ENCODE data around the gene HDAC10. TPM values are rescaled to one million over a fixed set of nuclear protein-coding genes. Genes with fewer than 3 reads are reported as not detected.

The HDAC10 gene
- total and polyA plus RNA-seq, 3 experiments from 2014 or later, result 7.5 to 44.7 (median 42.5) TPM

- CTCF ChIA-PET, result interaction anchor here (1.0 to 1.1 kb wide), 2 partner anchors 9 to 250 kb away, joined by 3 read pairs; no protein-coding TSS in a partner anchor
- POLR2A ChIA-PET, result no interaction called here
Observed at GRCh38 chr22:50219800-50220602, 31.1 kb downstream of the HDAC10 start.

GRCh38 chr22:50218996-50219727, 31.9 kb downstream of the HDAC10 start:
- Histone ChIP-seq H3K4me3 (ENCODE audit: low read length) (no peak overlapping the region), H3K27me3 (ENCODE audit: insufficient read depth, low read length, poor library complexity, severe bottlenecking) (no peaks in the 10 kb centered on the region), H3K9me3 (ENCODE audit: low read length) (no peaks in the 10 kb centered on the region), H3K27ac (ENCODE audit: low read depth, low read length) (no peak overlapping the region), H3K36me3 (ENCODE audit: insufficient read depth, low read length) (peaks cover 37% of the 10 kb centered on the region), H3K4me1 (ENCODE audit: insufficient read depth, low read length) (no peaks in the 10 kb centered on the region)
- ChIA-PET CTCF (interaction anchor here (1.0 kb wide), 1 partner anchor 8 kb away, joined by 3 read pairs; no protein-coding TSS in a partner anchor), POLR2A (no interaction called here)
- Mint-ChIP-seq H3K27me3 (peaks cover 0 to 2% of the 10 kb centered on the region in 2 donors), H3K36me3 (peaks cover 2 to 90% (median 3%) of the 10 kb centered on the region in 3 donors), H3K4me1 (peaks cover 3 to 5% (median 5%) of the 10 kb centered on the region in 3 donors), H3K9me3 (no peaks in the 10 kb centered on the region), H3K4me3 (no peak overlapping the region), H3K27ac (peak overlapping the region in 1 of 8 donors; percentile 71)
- no peak for DNase-seq

More at GRCh38 chr22:50219800-50220602, 31.1 kb downstream of the HDAC10 start:
- H3K27me3 ChIP-seq (ENCODE audit: insufficient read depth, low read length, poor library complexity, severe bottlenecking), result no peaks in the 10 kb centered on the region
- peaks cover 3 to 91% (median 4%) of the 10 kb centered on the region in 3 donors for H3K36me3 Mint-ChIP-seq
- peaks cover 0 to 1% (median under 1%) of the 10 kb centered on the region in 3 donors for H3K4me1 Mint-ChIP-seq
- no peak overlapping the region for H3K4me3 ChIP-seq (ENCODE audit: low read length)
- peaks cover 34% of the 10 kb centered on the region for H3K36me3 ChIP-seq (ENCODE audit: insufficient read depth, low read length)
- H3K9me3 Mint-ChIP-seq, result no peaks in the 10 kb centered on the region
- H3K9me3 ChIP-seq (ENCODE audit: low read length), result no peaks in the 10 kb centered on the region
- no peak overlapping the region for H3K27ac Mint-ChIP-seq
- H3K27ac ChIP-seq (ENCODE audit: low read depth, low read length), result no peak overlapping the region
- H3K4me1 ChIP-seq (ENCODE audit: insufficient read depth, low read length), result no peaks in the 10 kb centered on the region
- H3K4me3 Mint-ChIP-seq, result no peak overlapping the region
- DNase-seq, result no peak
- no peaks in the 10 kb centered on the region for H3K27me3 Mint-ChIP-seq

- H3K36me3 Mint-ChIP-seq, result peaks cover 2 to 90% (median 3%) of the 10 kb centered on the region in 3 donors
Observed at GRCh38 chr22:50218153-50218995, 32.7 kb downstream of the HDAC10 start.

GRCh38 chr22:50217543-50218152, 33.4 kb downstream of the HDAC10 start:
- H3K4me1 ChIP-seq (ENCODE audit: insufficient read depth, low read length), result no peaks in the 10 kb centered on the region
- H3K4me3 Mint-ChIP-seq, result no peak overlapping the region
- H3K4me1 Mint-ChIP-seq, result peaks cover 7 to 19% (median 17%) of the 10 kb centered on the region in 3 donors
- no peaks in the 10 kb centered on the region for H3K27me3 ChIP-seq (ENCODE audit: insufficient read depth, low read length, poor library complexity, severe bottlenecking)
- no peaks in the 10 kb centered on the region for H3K9me3 Mint-ChIP-seq
- no peak for DNase-seq
- peaks cover under 1 to 90% (median 2%) of the 10 kb centered on the region in 3 donors for H3K36me3 Mint-ChIP-seq
- H3K9me3 ChIP-seq (ENCODE audit: low read length), result no peaks in the 10 kb centered on the region
- H3K27me3 Mint-ChIP-seq, result peaks cover 0 to 2% of the 10 kb centered on the region in 2 donors
- H3K27ac ChIP-seq (ENCODE audit: low read depth, low read length), result no peak overlapping the region
- peaks cover 34% of the 10 kb centered on the region for H3K36me3 ChIP-seq (ENCODE audit: insufficient read depth, low read length)
- CTCF ChIA-PET, result no interaction called here
- peak overlapping the region in 1 of 8 donors; percentile 29 for H3K27ac Mint-ChIP-seq
- no peak overlapping the region for H3K4me3 ChIP-seq (ENCODE audit: low read length)
- POLR2A ChIA-PET, result no interaction called here

More at GRCh38 chr22:50218153-50218995, 32.7 kb downstream of the HDAC10 start:
- H3K27ac ChIP-seq (ENCODE audit: low read depth, low read length), result no peak overlapping the region
- H3K36me3 ChIP-seq (ENCODE audit: insufficient read depth, low read length), result peaks cover 33% of the 10 kb centered on the region
- ChIA-PET POLR2A (no interaction called here), CTCF (interaction anchor here (1.0 kb wide), 1 partner anchor 8 kb away, joined by 3 read pairs; no protein-coding TSS in a partner anchor)
- Mint-ChIP-seq H3K4me1 (peaks cover 5 to 12% (median 11%) of the 10 kb centered on the region in 3 donors), H3K27ac (no peak overlapping the region), H3K4me3 (peak overlapping the region in 1 of 7 donors; percentile 44), H3K9me3 (no peaks in the 10 kb centered on the region), H3K27me3 (peaks cover 0 to 2% of the 10 kb centered on the region in 2 donors)
- no peaks in the 10 kb centered on the region for H3K4me1 ChIP-seq (ENCODE audit: insufficient read depth, low read length)
- H3K4me3 ChIP-seq (ENCODE audit: low read length), result no peak overlapping the region
- no peaks in the 10 kb centered on the region for H3K9me3 ChIP-seq (ENCODE audit: low read length)
- DNase-seq, result no peak
- no peaks in the 10 kb centered on the region for H3K27me3 ChIP-seq (ENCODE audit: insufficient read depth, low read length, poor library complexity, severe bottlenecking)

GRCh38 chr22:50216684-50217520, 34.2 kb downstream of the HDAC10 start:
- H3K36me3 Mint-ChIP-seq, result peaks cover 0 to 90% (median 2%) of the 10 kb centered on the region in 3 donors
- no peaks in the 10 kb centered on the region for H3K9me3 Mint-ChIP-seq
- Histone ChIP-seq H3K9me3 (ENCODE audit: low read length) (no peaks in the 10 kb centered on the region), H3K27ac (ENCODE audit: low read depth, low read length) (no peak overlapping the region), H3K4me3 (ENCODE audit: low read length) (no peak overlapping the region), H3K27me3 (ENCODE audit: insufficient read depth, low read length, poor library complexity, severe bottlenecking) (no peaks in the 10 kb centered on the region), H3K36me3 (ENCODE audit: insufficient read depth, low read length) (peaks cover 34% of the 10 kb centered on the region), H3K4me1 (ENCODE audit: insufficient read depth, low read length) (no peaks in the 10 kb centered on the region)
- H3K27me3 Mint-ChIP-seq, result peaks cover 0 to 2% of the 10 kb centered on the region in 2 donors
- no peak for DNase-seq
- H3K4me1 Mint-ChIP-seq, result peaks cover 8 to 25% (median 25%) of the 10 kb centered on the region in 3 donors
- POLR2A ChIA-PET, result no interaction called here
- H3K4me3 Mint-ChIP-seq, result no peak overlapping the region
- no peak overlapping the region for H3K27ac Mint-ChIP-seq
- CTCF ChIA-PET, result no interaction called here

- no peaks in the 10 kb centered on the region for H3K9me3 Mint-ChIP-seq
Observed at GRCh38 chr22:50216055-50216683, 34.9 kb downstream of the HDAC10 start.

More at GRCh38 chr22:50216055-50216683, 34.9 kb downstream of the HDAC10 start:
- Histone ChIP-seq H3K4me1 (ENCODE audit: insufficient read depth, low read length) (no peaks in the 10 kb centered on the region), H3K36me3 (ENCODE audit: insufficient read depth, low read length) (peaks cover 29% of the 10 kb centered on the region), H3K4me3 (ENCODE audit: low read length) (no peak overlapping the region), H3K27me3 (ENCODE audit: insufficient read depth, low read length, poor library complexity, severe bottlenecking) (no peaks in the 10 kb centered on the region), H3K27ac (ENCODE audit: low read depth, low read length) (no peak overlapping the region), H3K9me3 (ENCODE audit: low read length) (no peaks in the 10 kb centered on the region)
- peaks cover 9 to 28% (median 25%) of the 10 kb centered on the region in 3 donors for H3K4me1 Mint-ChIP-seq
- CTCF ChIA-PET, result interaction anchor here (1.0 kb wide), 1 partner anchor 66 kb away, joined by 4 read pairs; no protein-coding TSS in a partner anchor
- peak overlapping the region in 1 of 8 donors; percentile 87 for H3K27ac Mint-ChIP-seq
- H3K4me3 Mint-ChIP-seq, result no peak overlapping the region
- H3K36me3 Mint-ChIP-seq, result peaks cover 0 to 87% (median 2%) of the 10 kb centered on the region in 3 donors
- peaks cover 0 to 2% of the 10 kb centered on the region in 2 donors for H3K27me3 Mint-ChIP-seq
- no peak for DNase-seq
- POLR2A ChIA-PET, result no interaction called here
